ENCODE measurements around the gene CIAPIN1.

- TF ChIP-seq CTCF (IDR thresholded peaks at IDR 0.05; ENCODE audit: low read length) (no peak), EZH2 (optimal IDR thresholded peaks at IDR 0.05; ENCODE audit: low read depth, low read length) (no peak)
These were observed 30.5 kb upstream of the CIAPIN1 start for GRCh38 chr16:57477531-57478202.

Measured in MM.1S (cell line).